Stimulated activated CD4-positive, alpha-beta T cell treated with anti-CD3 and anti-CD28 coated beads, Interleukin-2, amount 100 ng/mL, for 4 hours (primary cell): ENCODE measurements around the gene PCBD2.
"Not testable (repeated sequence)": the region's sequence is repeated elsewhere in the genome, so short reads cannot be mapped to it uniquely, and the experiment has no call there.

Experiments
- DNase-seq: peaks from one replicate; pipeline ENCODE4 v3.0.0-alpha.2; 2020; ENCODE audit warnings: low read depth

Gene PCBD2

DNA sequence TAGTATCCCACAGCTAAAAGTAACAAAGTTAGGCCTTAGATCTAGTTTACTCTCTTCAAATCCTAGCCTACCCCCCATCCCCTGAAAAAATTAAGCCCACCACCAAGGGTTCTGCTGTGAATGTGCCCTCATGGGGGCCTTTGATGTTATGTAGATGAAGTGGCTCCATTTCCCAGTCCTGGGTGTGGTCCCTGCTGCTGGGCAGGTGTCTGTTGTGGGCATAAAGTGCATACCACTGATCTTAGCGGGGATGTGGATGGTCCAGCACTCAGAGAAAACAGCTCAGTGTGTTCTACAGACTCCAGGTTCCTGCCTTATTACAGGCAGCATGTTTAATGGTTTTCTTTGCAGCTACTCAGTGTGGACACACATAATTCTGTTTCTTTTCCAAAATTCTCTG, 1.9 kb downstream of the PCBD2 start:
- DNase-seq: no peak

DNA sequence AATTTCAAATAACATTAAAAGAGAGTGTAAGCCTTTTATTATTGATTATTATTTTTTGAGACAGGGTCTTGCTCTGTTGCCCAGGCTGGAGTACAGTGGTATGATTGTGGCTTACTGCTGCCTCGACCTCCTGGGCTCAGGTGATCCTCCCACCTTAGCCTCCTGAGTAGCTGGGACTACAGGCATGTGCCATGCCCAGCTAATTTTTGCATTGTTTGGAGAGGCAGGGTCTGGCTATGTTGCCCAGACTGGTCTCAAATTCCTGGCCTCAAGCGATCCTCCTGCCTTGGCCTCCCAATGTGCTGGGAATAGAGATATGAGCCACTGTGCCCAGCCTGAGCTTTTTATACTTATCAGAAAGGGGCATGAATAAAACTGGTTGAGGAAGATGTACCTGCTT, 5.8 kb downstream of the PCBD2 start:
- not testable (repeated sequence) for DNase-seq

DNA sequence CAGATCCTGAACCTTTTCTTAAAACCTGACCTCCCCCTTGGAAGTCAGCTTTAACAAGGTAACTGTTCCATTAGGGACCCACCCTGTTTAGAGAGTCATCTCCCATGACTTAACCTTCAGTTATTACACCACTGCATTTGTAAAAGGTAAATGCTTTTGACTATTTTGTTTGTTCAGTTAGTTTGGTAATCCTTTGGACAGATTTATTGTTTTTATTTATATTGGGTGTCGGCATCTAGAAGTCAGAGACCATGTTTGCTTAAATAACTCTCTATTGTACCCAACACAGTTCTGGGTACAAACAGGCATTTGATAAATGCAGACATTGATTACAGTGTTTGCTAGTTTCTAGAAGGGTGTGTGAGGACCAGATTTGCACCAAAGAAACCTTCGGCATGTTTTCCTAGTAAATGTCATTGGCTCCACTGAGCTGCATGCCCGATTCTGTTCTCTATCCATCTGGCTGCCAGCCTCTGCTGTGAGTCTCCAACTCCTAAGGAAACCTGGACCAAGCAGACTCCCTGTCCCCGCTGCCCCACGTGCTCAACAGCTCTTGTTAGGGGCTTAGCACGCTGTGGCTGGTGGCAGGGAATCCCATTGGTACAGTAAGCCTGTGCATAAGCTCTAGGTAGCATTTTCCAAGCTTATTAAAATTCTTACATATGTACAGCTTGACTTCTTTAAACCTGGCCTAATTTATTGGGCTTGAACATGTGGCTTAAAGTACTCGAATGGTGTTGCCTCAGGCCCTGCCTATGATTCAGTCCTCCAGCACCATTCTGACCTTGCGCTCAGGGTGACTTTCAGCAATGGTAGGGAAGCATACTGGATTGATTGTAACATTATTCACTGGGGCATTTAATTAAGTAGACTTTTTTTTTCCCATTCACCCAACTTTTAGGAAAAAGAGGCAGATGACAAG, 6.6 kb downstream of the PCBD2 start:
- DNase-seq: no peak

DNA sequence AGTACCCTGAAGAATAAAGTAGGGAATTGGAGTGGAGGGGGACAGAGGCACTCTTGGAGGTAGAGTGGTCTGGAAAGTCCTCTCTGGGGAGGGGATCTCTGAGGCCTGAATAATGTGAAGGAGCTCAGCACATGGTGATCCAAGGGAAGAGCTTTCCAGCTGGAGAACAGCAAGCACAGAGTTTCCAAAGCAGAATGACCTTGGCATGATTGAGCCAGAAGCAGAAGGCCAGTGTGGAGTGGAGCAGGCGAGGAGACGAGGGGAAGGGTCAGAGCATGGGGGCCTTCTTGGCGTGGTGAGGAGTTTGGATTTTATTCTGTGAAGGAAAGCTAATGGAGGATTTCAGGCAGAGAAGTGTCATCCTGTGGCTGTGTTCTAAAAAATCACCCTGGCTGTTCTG, 8.3 kb downstream of the PCBD2 start:
- no peak for DNase-seq

DNA sequence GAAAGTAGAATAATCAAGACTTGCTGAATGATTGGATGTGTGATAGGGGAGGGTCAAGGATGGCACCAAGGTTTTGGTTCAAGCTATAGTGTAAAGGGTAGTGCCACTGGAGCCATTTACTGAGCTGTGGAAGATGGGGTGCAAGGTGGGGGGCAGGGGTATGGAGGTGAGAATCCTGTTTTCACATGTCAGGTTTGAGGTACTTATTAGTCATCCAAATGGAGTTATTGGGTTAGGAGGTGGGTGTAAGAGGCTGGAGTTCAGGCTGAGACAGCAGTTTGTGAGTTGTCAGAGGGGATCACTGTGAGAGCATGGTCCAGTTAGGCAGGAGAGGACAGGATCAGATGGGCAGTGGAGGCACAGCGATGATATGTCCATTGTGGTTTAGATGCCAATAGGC, 8.9 kb downstream of the PCBD2 start:
- no peak for DNase-seq

DNA sequence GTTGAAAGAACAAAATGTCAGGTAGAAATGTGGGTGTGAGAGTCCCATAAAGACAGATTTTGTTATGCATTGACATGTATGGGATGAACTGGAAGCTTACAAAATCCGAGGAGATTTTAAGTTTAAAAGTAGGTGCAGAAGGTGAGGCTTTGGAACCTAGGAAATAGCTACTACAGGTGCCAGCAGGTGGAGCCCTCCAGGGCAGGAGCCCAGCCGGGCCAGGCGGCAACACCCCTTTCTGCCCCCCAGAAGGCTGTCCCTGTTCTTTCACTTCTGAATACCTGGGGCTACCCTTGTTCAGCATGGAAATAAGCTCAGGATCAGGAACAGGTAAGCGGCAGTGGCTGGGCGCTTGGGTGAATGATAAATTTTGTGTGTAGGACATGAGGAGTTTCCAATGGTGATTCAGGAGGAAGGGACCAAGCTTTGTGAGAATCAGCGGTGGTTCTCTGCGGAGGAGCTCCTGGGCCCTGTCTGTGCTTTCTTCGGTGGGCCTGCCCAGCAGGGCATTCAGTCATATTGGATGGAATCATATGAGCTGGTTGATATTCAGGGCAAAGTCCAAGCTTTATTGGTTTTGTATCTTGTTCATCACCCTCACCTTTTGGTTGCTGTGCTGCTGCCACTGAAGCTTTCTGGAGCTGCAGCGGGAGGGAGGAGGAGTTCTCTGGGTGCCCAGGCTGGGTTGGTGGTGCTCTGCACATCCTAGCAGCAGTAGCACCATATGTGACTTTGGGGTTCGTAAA, 12.3 kb downstream of the PCBD2 start:
- DNase-seq: no peak

DNA sequence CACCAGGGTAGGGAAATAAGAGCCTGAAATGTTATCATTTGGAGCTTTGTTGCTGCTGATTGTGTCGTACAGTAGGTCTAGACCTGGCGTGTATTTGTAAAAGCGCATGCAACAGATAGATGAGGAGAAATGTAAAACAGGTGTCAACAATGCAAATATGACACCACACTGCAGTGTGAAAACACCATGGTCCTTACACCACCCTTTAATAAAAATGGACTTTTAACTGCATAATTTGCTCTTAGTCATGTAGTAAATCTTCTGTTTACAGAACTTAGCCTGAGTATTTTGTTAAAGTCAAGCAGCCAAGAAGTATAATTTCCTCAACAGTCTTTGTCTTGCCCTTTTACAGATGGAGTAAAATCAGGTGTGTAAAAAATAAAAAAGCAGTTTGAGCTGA, 13.9 kb downstream of the PCBD2 start:
- no peak for DNase-seq

DNA sequence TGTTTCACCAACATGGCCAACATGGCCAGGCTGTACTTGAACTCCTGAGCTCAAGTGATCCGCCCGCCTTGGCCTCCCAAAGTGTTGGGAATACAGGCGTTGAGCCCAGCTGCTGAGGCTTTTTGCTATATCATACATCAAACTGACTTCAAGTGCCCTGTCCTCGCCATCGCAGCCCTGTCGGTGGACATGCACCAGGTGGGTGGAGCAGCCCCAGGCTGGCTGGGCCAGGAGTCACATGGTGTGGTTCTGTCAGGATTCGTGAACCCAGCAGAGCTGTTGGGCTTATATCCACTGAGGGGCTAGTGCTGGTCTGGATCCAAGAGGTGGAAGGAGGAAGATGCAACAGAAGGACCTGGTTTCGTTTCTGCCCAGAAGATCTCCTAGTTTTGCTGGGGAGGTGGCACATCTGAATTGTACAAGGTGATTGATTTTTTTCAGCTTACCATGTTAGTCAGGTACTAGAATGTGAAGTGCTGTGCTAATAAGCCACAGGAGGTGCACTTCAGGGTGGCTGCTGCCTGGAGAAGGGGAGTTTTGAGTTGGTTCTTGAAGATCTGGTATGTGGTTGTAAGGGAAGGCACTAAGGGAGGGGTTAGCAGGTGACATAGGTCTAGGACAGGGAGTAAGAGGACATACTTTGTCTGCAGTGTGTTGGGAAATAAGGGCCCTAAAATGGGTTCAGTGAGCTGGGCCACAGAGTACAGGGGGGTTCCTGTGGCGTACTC, 16.1 kb downstream of the PCBD2 start:
- DNase-seq: no peak

DNA sequence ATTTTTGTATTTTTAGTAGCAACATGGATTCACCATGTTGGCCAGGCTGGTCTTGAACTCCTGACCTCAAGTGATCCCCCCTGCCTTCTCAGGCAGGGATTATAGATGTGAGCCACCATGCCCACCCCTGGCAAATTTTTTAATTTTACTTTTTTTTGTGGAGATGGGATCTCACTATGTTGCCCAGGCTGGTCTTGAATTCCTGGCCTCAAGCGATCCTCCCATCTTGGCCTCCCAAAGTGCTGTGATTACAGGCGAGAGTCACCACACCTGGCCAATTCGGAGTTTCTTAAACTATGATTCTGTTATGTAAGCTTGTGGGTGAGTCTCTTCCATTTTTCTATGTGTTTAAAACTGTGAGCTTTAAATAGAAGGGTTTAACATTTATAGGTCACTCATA, 27.6 kb downstream of the PCBD2 start:
- no peak for DNase-seq

DNA sequence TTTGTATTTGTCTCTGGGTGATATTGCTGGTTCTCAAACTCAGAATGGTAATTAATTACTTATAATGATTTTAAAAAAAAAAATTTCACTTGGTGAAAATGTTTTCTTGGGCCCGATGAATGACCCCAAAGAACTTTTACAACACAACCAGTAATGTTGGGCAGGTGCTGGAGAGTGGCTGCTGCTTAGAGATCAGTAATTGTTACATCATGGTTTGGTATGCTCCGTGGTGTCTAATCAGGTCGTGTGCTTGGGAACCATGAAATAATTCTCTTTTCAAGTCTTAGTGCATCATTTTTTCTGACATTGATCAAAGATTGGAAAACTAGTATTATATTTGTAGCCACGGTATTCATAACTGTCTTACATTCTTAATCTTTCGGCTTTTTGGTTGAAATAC, 29.3 kb downstream of the PCBD2 start:
- DNase-seq: no peak

DNA sequence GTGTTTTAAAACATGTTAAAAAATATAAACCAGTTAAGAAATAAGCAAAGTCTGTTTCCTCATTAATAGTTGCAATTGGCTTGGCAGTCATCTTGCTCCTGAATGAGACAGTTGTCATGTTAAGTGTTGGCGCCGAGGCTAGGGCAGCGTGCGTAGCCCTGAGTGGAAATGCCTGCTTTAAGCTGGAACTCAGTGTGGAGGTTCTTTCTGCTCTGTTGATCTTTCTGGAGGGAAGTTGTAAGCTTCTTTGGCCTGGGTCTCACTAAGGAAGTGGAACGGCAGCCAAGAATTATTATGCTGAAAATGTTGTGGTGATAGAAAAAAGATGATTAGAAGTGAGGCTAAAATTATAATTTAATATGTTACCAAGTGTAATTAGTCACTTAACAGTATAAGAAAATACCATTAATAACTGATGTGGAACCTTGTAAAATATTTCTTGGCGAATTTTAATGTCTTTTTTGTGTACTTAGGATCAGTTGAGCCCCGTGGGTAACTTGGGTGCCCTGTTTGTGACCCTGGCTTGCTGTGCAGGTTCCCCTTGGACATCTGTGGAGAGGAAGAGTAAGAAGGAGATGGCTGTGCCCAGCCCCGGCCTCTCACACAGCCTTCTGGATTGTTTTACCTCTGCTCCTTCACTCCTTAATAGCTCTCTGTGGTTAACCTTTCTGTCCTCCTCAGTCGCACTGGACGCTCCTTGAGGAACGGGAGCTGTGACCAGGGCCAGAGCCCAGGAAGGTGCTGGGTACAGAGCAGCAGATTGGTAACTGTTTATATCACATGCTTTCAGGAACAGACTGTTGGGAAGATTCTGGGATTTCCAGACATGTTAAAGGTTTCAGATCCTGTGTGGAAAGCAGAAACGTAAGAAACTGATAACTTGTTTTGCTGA, 31.0 kb downstream of the PCBD2 start:
- DNase-seq: no peak

DNA sequence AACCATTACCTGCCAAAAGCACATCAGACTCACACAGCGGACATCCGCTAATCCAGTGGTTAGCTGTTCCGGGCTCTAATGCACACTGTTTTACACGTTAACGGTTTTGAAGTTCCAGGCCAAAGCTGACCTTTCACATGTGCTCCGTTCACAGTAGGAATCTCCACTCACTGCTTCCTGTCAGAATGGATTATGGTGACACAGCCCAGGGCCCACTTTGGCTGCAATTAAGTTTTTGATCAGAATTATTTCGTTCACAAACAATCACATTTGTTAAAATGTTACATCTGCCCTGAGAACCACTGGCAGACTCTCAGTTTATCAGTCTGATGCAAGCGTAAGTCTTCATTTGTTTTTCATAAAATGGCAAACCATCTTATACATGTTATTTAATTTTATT, 32.6 kb downstream of the PCBD2 start:
- no peak for DNase-seq

DNA sequence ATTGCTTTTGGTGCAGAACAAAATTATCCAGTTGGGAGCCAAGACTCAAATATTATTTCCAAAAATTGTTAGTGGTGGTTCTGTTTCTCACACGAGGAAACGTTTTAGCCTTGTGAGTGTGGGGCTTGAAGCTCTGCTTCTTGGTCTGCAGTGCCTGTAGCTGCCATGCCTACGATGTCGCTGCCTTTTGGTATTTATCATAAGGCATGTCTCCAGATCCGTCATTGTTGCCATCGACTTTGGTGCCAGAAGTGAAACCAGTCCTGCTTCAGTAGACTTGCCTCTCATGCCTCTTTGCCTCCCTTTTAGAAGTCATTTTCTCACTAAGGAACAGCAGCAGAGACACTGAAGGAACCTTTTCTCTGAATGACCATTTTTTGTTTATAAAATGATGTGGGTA, 33.1 kb downstream of the PCBD2 start:
- DNase-seq: no peak

DNA sequence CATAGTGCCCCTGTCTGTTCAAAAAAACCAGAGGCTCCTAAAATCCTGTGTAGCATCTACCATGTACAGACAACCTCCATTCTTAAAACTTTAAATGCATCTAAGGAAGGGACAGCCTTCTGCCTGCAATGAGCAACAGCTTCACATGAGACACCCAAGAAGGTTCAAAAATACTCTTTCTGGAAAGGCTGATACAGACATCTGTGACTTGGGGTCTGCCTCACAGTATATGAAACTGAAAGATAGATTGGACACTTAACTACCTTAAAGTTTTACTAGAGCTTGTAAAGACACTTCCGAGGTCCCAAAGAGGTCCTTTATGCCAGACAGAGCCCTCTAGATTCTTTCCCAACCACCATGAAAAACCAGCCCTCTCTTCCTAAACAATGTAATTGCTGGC, 34.6 kb downstream of the PCBD2 start:
- DNase-seq: no peak

DNA sequence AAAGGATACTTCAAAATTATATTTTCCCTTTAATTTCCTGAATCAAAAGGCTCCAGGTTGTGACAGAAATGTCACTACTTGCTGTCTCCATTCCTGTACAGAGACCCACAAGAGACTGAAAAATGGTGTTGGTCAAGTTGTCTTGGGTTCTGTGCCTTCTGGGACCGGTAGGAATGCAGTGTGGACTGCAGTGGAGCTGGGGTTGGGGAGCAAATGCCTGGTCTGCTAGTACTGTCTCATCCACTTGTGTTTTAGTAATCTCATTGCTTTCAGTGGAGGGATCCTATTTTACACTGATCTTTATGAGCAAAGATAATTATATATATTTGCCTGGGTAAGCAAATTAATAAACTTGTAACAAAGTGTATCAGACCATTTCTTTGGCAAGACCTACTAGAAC, 38.6 kb downstream of the PCBD2 start:
- DNase-seq: no peak

DNA sequence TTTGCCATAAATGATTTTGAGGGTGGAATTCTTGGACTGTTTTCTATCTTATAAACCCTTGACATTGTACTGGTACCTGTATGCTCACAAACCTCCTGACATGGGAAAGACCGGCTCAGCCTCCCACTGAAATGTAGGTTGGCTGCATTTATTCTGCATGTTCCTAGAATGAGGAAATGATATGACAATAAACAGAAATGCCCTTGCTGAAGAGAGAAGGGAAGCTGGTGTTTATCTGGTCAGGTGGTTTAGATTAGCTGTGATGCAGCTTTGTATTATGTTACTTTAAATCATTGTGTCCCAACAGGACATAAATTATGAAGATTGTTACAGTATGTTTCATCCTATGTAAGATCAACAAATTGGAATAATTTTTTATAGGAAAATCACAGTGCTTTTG, 39.7 kb downstream of the PCBD2 start:
- DNase-seq: no peak

DNA sequence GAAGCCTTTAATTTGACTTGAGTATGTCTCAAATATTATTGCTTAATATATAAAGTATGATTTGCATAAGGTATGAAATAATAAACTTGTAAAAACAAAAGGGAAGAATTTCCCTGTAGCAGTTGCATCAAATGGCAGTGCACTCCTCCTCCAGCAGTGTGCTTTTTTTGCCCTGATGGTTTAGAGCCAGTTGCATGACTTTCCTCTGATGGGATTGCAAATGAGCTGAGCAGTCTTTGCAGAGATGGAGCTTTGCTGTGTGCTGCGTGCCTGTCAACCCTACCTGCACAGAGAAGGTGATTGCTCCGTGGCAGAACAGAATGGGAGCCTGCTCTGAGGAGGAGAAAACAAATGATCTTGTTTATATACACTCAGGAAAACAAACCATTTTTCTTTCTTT, 40.1 kb downstream of the PCBD2 start:
- DNase-seq: no peak

DNA sequence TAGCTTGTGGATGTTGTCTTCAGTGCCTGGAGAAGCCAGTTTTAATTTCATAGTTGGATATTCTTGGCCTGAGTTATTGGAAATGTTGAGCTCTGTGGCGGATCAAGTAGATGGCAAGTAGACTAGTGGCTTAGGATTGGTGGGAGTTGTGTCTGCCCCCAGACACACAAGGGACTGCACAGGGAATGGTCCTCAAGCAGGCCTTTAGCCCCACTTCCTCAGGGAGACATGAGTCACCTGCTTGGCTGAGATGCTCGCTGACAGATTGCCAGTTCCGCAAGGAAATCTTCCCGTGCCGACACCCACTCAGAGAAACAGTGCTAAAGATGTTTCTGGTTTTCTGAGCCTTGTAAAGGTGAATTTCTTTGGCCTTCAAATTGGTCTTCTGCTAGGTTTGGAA, 44.0 kb downstream of the PCBD2 start:
- no peak for DNase-seq

DNA sequence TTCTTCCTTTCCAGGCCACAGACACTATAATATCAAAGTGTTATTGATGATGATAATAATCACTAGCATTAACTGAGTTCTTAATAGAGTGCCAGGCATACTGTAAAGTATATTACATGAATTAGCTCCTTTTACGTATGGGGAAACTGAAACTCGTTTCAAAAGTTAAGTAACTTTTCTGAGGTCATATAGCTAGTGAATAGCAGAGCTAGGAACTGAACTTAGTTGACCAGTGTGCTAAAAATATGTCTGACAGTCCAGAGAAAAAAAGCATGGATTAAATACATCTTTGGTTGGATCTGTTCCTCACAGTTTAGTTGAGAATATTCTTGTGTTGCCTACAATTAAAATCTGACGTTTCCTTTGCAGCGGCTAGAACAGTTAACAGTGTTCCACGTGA, 44.4 kb downstream of the PCBD2 start:
- no peak for DNase-seq

DNA sequence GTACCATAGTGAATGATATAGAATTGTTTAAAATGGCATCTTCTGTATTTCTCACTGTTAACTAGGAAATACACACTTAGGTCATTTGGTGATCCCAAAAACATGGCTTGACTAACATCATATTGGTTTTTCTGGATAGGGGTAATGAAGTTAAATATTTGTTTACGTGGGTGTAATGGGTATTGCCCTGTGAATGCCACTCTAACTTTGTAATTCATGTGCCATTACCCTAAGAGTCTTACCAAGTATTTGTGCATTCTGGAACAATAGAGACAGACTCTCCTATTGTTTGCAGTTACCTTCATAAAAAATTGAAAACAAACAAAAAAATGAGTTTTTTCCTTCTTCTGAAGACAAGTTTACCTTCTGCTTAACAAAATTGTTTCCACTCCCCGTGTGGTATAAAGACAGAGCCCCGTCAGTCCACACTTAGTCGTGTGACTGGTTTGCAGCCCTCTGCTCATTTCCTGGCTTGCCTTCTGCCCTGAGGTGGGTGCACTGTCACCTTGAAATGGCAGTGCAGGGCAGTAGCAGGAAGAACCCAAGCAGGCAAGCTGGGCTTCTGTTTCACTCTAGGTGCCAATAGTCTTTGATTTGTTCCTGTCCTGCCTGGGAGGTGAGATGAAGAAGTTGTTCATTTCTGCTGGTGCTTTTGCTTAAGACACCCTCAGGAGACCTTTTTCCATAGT, 53.1 kb downstream of the PCBD2 start:
- DNase-seq: no peak

DNA sequence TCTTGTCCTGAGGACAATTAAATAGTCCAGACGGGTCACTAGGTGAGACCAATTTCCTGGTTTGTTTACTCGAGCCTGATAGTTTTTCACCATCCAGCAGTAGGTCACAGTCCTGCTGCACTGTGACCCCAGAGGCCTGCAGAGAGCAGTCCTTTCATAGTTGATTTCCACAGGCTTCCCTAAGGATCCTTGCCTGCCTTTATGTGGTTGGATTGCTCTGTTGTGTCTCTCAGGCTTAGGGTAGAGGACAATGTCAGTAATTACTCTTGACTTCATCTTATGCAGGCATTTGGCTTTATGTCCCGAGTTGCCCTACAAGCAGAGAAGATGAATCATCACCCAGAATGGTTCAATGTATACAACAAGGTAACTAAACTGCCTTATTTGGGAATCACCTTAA, 53.8 kb downstream of the PCBD2 start:
- no peak for DNase-seq
